CD4-positive, alpha-beta T cell (primary cell): Measurements from ENCODE around the gene PTPRN2. TPM values are rescaled to one million over a fixed set of nuclear protein-coding genes. Genes with fewer than 3 reads are reported as not detected.
A peak's percentile ranks its signal among the peaks of the same experiment; 100 is the strongest.

Experiments
- ATAC-seq: fragments of 200-7000 bp; cut with Tn5 transposase; one replicate; pipeline ENCODE4 v1.10.0; 2022; ENCODE audit warnings: mild to moderate bottlenecking; ENCODE audit not compliant: poor library complexity
- CTCF ChIA-PET: fragments of 350-600 bp; sonication (Branson Sonifier 250); formaldehyde crosslinking; loops from one replicate; lab custom pipeline; 2021; ENCODE audit warnings: antibody characterized with exemption, inconsistent platforms; lab: Charles Lee
- POLR2A ChIA-PET: fragments of 350-600 bp; sonication (Branson Sonifier 250); formaldehyde crosslinking; loops from one replicate; lab custom pipeline; 2021; ENCODE audit warnings: antibody characterized with exemption, inconsistent platforms; lab: Charles Lee
- DNase-seq, 14 experiments: peaks; one replicate each; pipeline ENCODE4 v3.0.0-alpha.2; 2013 to 2020; ENCODE audit warnings: mixed read lengths in 2 of 14
- H3K27ac ChIP-seq, 2 donors: one replicate each; pipeline versions ENCODE4 v1.5.1 to v1.7.0; 2013; ENCODE audit warnings: low read length in 2 of 2, low read depth in 1 of 2, mild to moderate bottlenecking in 1 of 2
- H3K27me3 ChIP-seq, 2 experiments: 1 replicate in 1 of 2; 2 replicates in 1 of 2; pipeline versions ENCODE4 v1.6.1 to v1.7.0; 2013; ENCODE audit warnings: low read length in 2 of 2, control low read depth in 1 of 2, mild to moderate bottlenecking in 1 of 2, moderate library complexity in 1 of 2; ENCODE audit not compliant: insufficient read depth in 2 of 2, control insufficient read depth in 1 of 2
- H3K36me3 ChIP-seq: one replicate; pipeline ENCODE4 v1.6.1; 2013; ENCODE audit warnings: low read length, control low read depth; ENCODE audit not compliant: insufficient read depth
- H3K4me1 ChIP-seq: one replicate; pipeline ENCODE4 v1.6.1; 2013; ENCODE audit warnings: low read length, control low read depth; ENCODE audit not compliant: insufficient read depth
- H3K4me3 ChIP-seq: one replicate; pipeline ENCODE4 v1.5.1; 2013; ENCODE audit warnings: mild to moderate bottlenecking, low read length, moderate library complexity
- H3K9me3 ChIP-seq, 2 experiments: 1 replicate in 1 of 2; 2 replicates in 1 of 2; pipeline versions ENCODE4 v1.6.1 to v1.7.0; 2013; ENCODE audit warnings: low read length in 2 of 2, mild to moderate bottlenecking in 2 of 2, control low read depth in 1 of 2, moderate library complexity in 1 of 2; ENCODE audit not compliant: control insufficient read depth in 1 of 2, insufficient read depth in 1 of 2
- H3K27ac Mint-ChIP-seq: one replicate; pipeline ENCODE4 v1.8.0; 2020; ENCODE audit warnings: mixed read lengths
- H3K27me3 Mint-ChIP-seq: one replicate; pipeline ENCODE4 v1.8.0; 2021; ENCODE audit warnings: mixed read lengths
- H3K36me3 Mint-ChIP-seq: one replicate; pipeline ENCODE4 v1.8.0; 2021; ENCODE audit warnings: low read depth, mixed read lengths
- H3K4me1 Mint-ChIP-seq: one replicate; pipeline ENCODE4 v1.8.0; 2021; ENCODE audit warnings: low read depth, mixed read lengths
- H3K4me3 Mint-ChIP-seq: one replicate; pipeline ENCODE4 v1.8.0; 2020; ENCODE audit warnings: mild to moderate bottlenecking, mixed read lengths
- H3K9me3 Mint-ChIP-seq: one replicate; pipeline ENCODE4 v1.8.0; 2020; ENCODE audit warnings: mixed read lengths
- CTCF ChIP-seq: fragments of 200-600 bp; IDR thresholded peaks from one replicate; pipeline ENCODE4 v1.8.0; 2022; ENCODE audit warnings: antibody characterized with exemption, mild to moderate bottlenecking
- intact Hi-C, 2 experiments: fragments of 100-400 bp; cut with DNase I in 1 of 2; cut with micrococcal nuclease in 1 of 2; formaldehyde crosslinking; loops; one replicate each; pipeline versions ENCODE4 v1.15.1 to v1.9.0; 2023 to 2025; cut with DNase I, micrococcal nuclease
- total RNA-seq, 174 experiments: library from RNA in 2 of 174; stranded (reverse) in 2 of 174; gene quantifications; one replicate each; pipeline ENCODE4 v1.2.3 and lab custom pipeline; 2021 to 2026

Gene PTPRN2
- total RNA-seq, 2 experiments from 2014 or later: 0.34 to 0.44 TPM

GRCh38 chr7:157762824-157763223 lies 824.8 kb downstream of the PTPRN2 start:
- CTCF ChIA-PET: no interaction called here
- H3K36me3 ChIP-seq: no peaks in the 10 kb centered on the region
- Mint-ChIP-seq H3K9me3 (peaks cover 3% of the 10 kb centered on the region), H3K27ac (no peak overlapping the region), H3K4me1 (peaks cover 7% of the 10 kb centered on the region), H3K4me3 (no peak overlapping the region), H3K36me3 (no peaks in the 10 kb centered on the region), H3K27me3 (peaks cover 9% of the 10 kb centered on the region)
- POLR2A ChIA-PET: no interaction called here
- H3K27ac ChIP-seq: no peak overlapping the region
- intact Hi-C loops: no loop called here
- ATAC-seq: no peak
- H3K9me3 ChIP-seq: peaks cover 0 to 27% of the 10 kb centered on the region in 2 experiments
- no peak for TF ChIP-seq CTCF
- H3K4me3 ChIP-seq: no peak overlapping the region
- H3K4me1 ChIP-seq: no peaks in the 10 kb centered on the region
- peaks cover 0 to 4% of the 10 kb centered on the region in 2 experiments for H3K27me3 ChIP-seq
- no peak for DNase-seq

GRCh38 chr7:157760004-157760730 lies 827.5 kb downstream of the PTPRN2 start:
- TF ChIP-seq CTCF: peak; percentile 13
- peaks cover 9% of the 10 kb centered on the region for H3K27me3 Mint-ChIP-seq
- Histone ChIP-seq H3K36me3 (no peaks in the 10 kb centered on the region), H3K9me3 (peaks cover 0 to 18% of the 10 kb centered on the region in 2 experiments), H3K4me1 (no peaks in the 10 kb centered on the region), H3K27ac (no peak overlapping the region), H3K4me3 (no peak overlapping the region), H3K27me3 (no peaks in the 10 kb centered on the region)
- POLR2A ChIA-PET: no interaction called here
- H3K9me3 Mint-ChIP-seq: no peaks in the 10 kb centered on the region
- no peak overlapping the region for H3K27ac Mint-ChIP-seq
- peak in 3 of 14 experiments; percentile 7 to 18 (median 10) for DNase-seq
- peak; percentile 26 for ATAC-seq
- peaks cover 7% of the 10 kb centered on the region for H3K4me1 Mint-ChIP-seq
- H3K36me3 Mint-ChIP-seq: no peaks in the 10 kb centered on the region
- CTCF ChIA-PET: no interaction called here
- no peak overlapping the region for H3K4me3 Mint-ChIP-seq
- intact Hi-C loops: no loop called here

GRCh38 chr7:157759246-157759805 lies 828.3 kb downstream of the PTPRN2 start:
- intact Hi-C loops: no loop called here
- no peaks in the 10 kb centered on the region for H3K36me3 Mint-ChIP-seq
- H3K27me3 Mint-ChIP-seq: peaks cover 9% of the 10 kb centered on the region
- H3K9me3 ChIP-seq: peaks cover 0 to 17% of the 10 kb centered on the region in 2 experiments
- H3K4me3 ChIP-seq: no peak overlapping the region
- CTCF ChIA-PET: no interaction called here
- ATAC-seq (no peak), DNase-seq (no peak)
- H3K27me3 ChIP-seq: no peaks in the 10 kb centered on the region
- no peaks in the 10 kb centered on the region for H3K4me1 ChIP-seq
- no peak for TF ChIP-seq CTCF
- no peak overlapping the region for H3K27ac ChIP-seq
- no peaks in the 10 kb centered on the region for H3K36me3 ChIP-seq
- H3K27ac Mint-ChIP-seq: no peak overlapping the region
- H3K9me3 Mint-ChIP-seq: no peaks in the 10 kb centered on the region
- H3K4me1 Mint-ChIP-seq: peaks cover 7% of the 10 kb centered on the region
- no peak overlapping the region for H3K4me3 Mint-ChIP-seq
- POLR2A ChIA-PET: no interaction called here
